CD4-positive, CD25-positive, alpha-beta regulatory T cell (primary cell): ENCODE measurements around the gene MBOAT2. TPM values are rescaled to one million over a fixed set of nuclear protein-coding genes. Genes with fewer than 3 reads are reported as not detected.
A peak's percentile ranks its signal among the peaks of the same experiment; 100 is the strongest.

Experiments
- ATAC-seq, 2 donors: fragments of 150-1000 bp; cut with Tn5 transposase; one replicate each; pipeline ENCODE4 v1.10.0; 2021; ENCODE audit warnings: low read depth in 2 of 2, moderate number of reproducible peaks in 2 of 2, moderate library complexity in 1 of 2
- DNase-seq, 3 donors: peaks; one replicate each; pipeline versions ENCODE4 v3.0.0 to v3.0.0-alpha.2; 2012 to 2022; ENCODE audit warnings: mixed read lengths in 1 of 3
- H3K27ac ChIP-seq: one replicate; pipeline ENCODE4 v1.7.0; 2013; ENCODE audit warnings: mild to moderate bottlenecking, low read length; ENCODE audit not compliant: insufficient read depth, poor library complexity, severe bottlenecking
- H3K27me3 ChIP-seq: one replicate; pipeline ENCODE4 v1.7.0; 2013; ENCODE audit warnings: low read length; ENCODE audit not compliant: control insufficient read depth, insufficient read depth
- H3K36me3 ChIP-seq: one replicate; pipeline ENCODE4 v1.7.0; 2013; ENCODE audit warnings: mild to moderate bottlenecking, low read length, moderate library complexity; ENCODE audit not compliant: control insufficient read depth, insufficient read depth
- H3K4me1 ChIP-seq: 2 replicates; pipeline ENCODE4 v1.7.0; 2013; ENCODE audit warnings: mild to moderate bottlenecking, low read length; ENCODE audit not compliant: insufficient read depth, control insufficient read depth, poor library complexity, severe bottlenecking
- H3K4me3 ChIP-seq: one replicate; pipeline ENCODE4 v1.7.0; 2013; ENCODE audit warnings: low read depth, mild to moderate bottlenecking, low read length, moderate library complexity
- H3K9me3 ChIP-seq, 2 experiments: 1 replicate in 1 of 2; 2 replicates in 1 of 2; pipeline ENCODE4 v1.7.0; 2013; ENCODE audit warnings: low read length in 2 of 2, mild to moderate bottlenecking in 1 of 2, moderate library complexity in 1 of 2; ENCODE audit not compliant: control insufficient read depth in 2 of 2
- H3K27ac Mint-ChIP-seq, 3 donors: one replicate each; pipeline ENCODE4 v1.8.0; 2020 to 2022; ENCODE audit warnings: mild to moderate bottlenecking in 3 of 3, mixed read lengths in 3 of 3, moderate library complexity in 2 of 3
- H3K27me3 Mint-ChIP-seq: one replicate; pipeline ENCODE4 v1.8.0; 2022; ENCODE audit warnings: mild to moderate bottlenecking, mixed read lengths
- H3K36me3 Mint-ChIP-seq: one replicate; pipeline ENCODE4 v1.8.0; 2020; ENCODE audit warnings: mixed read lengths
- H3K4me1 Mint-ChIP-seq, 4 donors: one replicate each; pipeline ENCODE4 v1.8.0; 2020 to 2022; ENCODE audit warnings: mixed read lengths in 4 of 4, mild to moderate bottlenecking in 1 of 4
- H3K4me3 Mint-ChIP-seq, 4 donors: one replicate each; pipeline ENCODE4 v1.8.0; 2020 to 2022; ENCODE audit warnings: mild to moderate bottlenecking in 4 of 4, mixed read lengths in 4 of 4, moderate library complexity in 3 of 4
- H3K9me3 Mint-ChIP-seq, 7 donors: one replicate each; pipeline ENCODE4 v1.8.0; 2020 to 2022; ENCODE audit warnings: mixed read lengths in 7 of 7, mild to moderate bottlenecking in 3 of 7, moderate library complexity in 2 of 7
- polyA plus RNA-seq, 4 donors: library from polyadenylated mRNA; unstranded; fragments of 300-500 nt; fragmentation: Illumina TruSeq; gene quantifications; one replicate each; pipeline ENCODE4 v1.2.3, GENCODE V29; 2021
- total RNA-seq: library from RNA; stranded (reverse); gene quantifications from one replicate; pipeline ENCODE4 v1.2.3, GENCODE V29; 2022

MBOAT2 gene
- total and polyA plus RNA-seq, 5 donors from 2014 or later: 0.19 to 2.9 (median 0.56) TPM; not detected in 2

DNA sequence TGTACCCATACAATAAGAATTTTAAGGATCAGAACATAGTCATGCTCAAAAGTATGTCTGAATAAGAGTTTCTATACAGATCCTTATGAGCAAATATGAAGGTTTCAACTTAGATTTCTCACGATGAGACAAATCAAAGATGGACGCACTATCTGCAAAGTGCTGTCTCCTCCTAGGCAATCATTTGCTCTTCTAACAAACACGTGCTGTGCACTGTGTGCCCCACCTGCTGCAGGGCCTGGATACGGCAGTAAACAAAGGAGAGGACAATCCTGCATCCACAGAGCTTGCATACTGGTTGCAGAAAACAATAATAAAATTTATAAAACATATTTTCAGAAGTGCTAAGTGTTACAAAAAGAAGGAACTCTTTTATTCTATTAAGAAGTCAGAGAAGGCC lies 126.2 kb downstream of the MBOAT2 start:
- no peaks in the 10 kb centered on the region for H3K36me3 ChIP-seq
- Mint-ChIP-seq H3K4me1 (no peaks in the 10 kb centered on the region), H3K4me3 (no peak overlapping the region), H3K27ac (no peak overlapping the region), H3K9me3 (peaks cover 0 to 5% (median 0%) of the 10 kb centered on the region in 7 donors), H3K27me3 (peaks cover 10% of the 10 kb centered on the region), H3K36me3 (no peaks in the 10 kb centered on the region)
- no peak for DNase-seq
- H3K4me3 ChIP-seq: no peak overlapping the region
- H3K4me1 ChIP-seq: no peaks in the 10 kb centered on the region
- ATAC-seq: no peak
- H3K27ac ChIP-seq: no peak overlapping the region
- peaks cover 9% of the 10 kb centered on the region for H3K27me3 ChIP-seq
- H3K9me3 ChIP-seq: no peaks in the 10 kb centered on the region

- Histone ChIP-seq H3K27me3 (peaks cover 7% of the 10 kb centered on the region), H3K9me3 (no peaks in the 10 kb centered on the region), H3K4me1 (no peaks in the 10 kb centered on the region), H3K36me3 (no peaks in the 10 kb centered on the region), H3K27ac (no peak overlapping the region), H3K4me3 (no peak overlapping the region)
- Mint-ChIP-seq H3K27ac (no peak overlapping the region), H3K4me1 (no peaks in the 10 kb centered on the region), H3K4me3 (no peak overlapping the region), H3K9me3 (peaks cover 0 to 5% (median 0%) of the 10 kb centered on the region in 7 donors), H3K27me3 (peaks cover 6% of the 10 kb centered on the region), H3K36me3 (no peaks in the 10 kb centered on the region)
- ATAC-seq (no peak), DNase-seq (no peak)
Measured at GRCh38 chr2:8876628-8877027, 126.9 kb downstream of the MBOAT2 start.

DNA sequence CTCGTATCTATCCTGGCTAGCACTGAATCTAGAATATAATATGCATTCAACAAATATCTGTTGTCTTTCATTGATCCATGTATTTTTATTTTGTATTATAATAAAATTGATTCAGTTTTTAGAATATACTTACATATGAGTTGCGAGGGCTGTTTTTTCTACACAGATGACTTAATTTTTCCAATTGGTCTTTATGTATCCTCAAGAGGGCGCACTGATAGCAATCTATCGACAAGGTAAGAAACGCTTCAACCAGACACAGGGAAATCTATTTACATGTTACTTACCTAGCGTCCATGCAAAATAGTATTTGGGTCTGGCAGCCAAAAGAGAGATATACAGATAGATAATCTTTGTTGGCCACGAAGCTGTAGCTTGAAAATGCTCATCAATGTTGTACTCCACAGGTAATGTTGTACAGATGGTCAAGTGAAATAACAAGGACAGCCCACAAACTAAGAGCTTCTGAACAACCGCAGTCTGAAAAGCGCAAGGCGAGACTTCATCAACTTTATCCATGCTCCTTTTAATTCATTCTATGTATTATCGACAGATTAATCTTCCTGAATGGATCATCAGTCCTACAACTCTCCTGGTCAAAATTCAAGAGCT lies 130.6 kb downstream of the MBOAT2 start:
- Mint-ChIP-seq H3K27me3 (peaks cover 5% of the 10 kb centered on the region), H3K9me3 (peaks cover 0 to 5% (median 0%) of the 10 kb centered on the region in 7 donors), H3K27ac (no peak overlapping the region), H3K4me3 (no peak overlapping the region), H3K4me1 (no peaks in the 10 kb centered on the region), H3K36me3 (no peaks in the 10 kb centered on the region)
- ATAC-seq (no peak), DNase-seq (peak in 1 of 3 donors; percentile 46)
- Histone ChIP-seq H3K9me3 (no peaks in the 10 kb centered on the region), H3K4me3 (no peak overlapping the region), H3K27me3 (peaks cover 5% of the 10 kb centered on the region), H3K27ac (no peak overlapping the region), H3K4me1 (no peaks in the 10 kb centered on the region), H3K36me3 (no peaks in the 10 kb centered on the region)

GRCh38 chr2:8870441-8870840 lies 133.0 kb downstream of the MBOAT2 start:
- Histone ChIP-seq H3K27me3 (peaks cover 4% of the 10 kb centered on the region), H3K36me3 (no peaks in the 10 kb centered on the region), H3K4me3 (no peak overlapping the region), H3K27ac (no peak overlapping the region), H3K4me1 (no peaks in the 10 kb centered on the region), H3K9me3 (no peaks in the 10 kb centered on the region)
- Mint-ChIP-seq H3K4me3 (no peak overlapping the region), H3K9me3 (peaks cover 0 to 2% (median 0%) of the 10 kb centered on the region in 7 donors), H3K4me1 (no peaks in the 10 kb centered on the region), H3K27me3 (peaks cover 5% of the 10 kb centered on the region), H3K36me3 (no peaks in the 10 kb centered on the region), H3K27ac (no peak overlapping the region)
- DNase-seq (no peak), ATAC-seq (no peak)

DNA sequence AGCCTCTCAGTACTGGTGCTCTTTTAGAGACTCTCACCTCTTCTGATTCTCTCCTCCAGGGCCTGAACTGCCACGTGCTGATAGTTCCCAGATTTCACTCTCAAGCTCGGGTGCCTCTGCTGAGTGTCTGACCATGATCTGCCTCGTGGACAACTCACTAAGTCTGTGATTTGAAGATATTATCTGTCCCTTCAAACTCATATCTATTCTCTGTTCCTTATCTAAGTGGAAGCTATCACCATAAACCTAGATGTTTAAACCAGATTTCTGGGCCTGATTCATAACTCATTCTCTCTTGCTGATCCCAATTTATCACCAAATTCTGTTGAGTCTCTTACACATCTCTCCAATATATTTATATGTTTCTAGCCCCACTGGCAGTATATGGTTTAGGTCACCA lies 136.1 kb downstream of the MBOAT2 start:
- no peaks in the 10 kb centered on the region for H3K36me3 Mint-ChIP-seq
- H3K9me3 ChIP-seq: no peaks in the 10 kb centered on the region
- DNase-seq: no peak
- H3K27me3 Mint-ChIP-seq: no peaks in the 10 kb centered on the region
- H3K27me3 ChIP-seq: no peaks in the 10 kb centered on the region
- no peaks in the 10 kb centered on the region for H3K36me3 ChIP-seq
- H3K9me3 Mint-ChIP-seq: peaks cover 0 to 2% (median 0%) of the 10 kb centered on the region in 7 donors
- H3K4me3 Mint-ChIP-seq: no peak overlapping the region
- ATAC-seq: no peak
- H3K4me1 ChIP-seq: no peaks in the 10 kb centered on the region
- H3K4me3 ChIP-seq: no peak overlapping the region
- no peak overlapping the region for H3K27ac ChIP-seq
- no peaks in the 10 kb centered on the region for H3K4me1 Mint-ChIP-seq
- H3K27ac Mint-ChIP-seq: no peak overlapping the region

DNA sequence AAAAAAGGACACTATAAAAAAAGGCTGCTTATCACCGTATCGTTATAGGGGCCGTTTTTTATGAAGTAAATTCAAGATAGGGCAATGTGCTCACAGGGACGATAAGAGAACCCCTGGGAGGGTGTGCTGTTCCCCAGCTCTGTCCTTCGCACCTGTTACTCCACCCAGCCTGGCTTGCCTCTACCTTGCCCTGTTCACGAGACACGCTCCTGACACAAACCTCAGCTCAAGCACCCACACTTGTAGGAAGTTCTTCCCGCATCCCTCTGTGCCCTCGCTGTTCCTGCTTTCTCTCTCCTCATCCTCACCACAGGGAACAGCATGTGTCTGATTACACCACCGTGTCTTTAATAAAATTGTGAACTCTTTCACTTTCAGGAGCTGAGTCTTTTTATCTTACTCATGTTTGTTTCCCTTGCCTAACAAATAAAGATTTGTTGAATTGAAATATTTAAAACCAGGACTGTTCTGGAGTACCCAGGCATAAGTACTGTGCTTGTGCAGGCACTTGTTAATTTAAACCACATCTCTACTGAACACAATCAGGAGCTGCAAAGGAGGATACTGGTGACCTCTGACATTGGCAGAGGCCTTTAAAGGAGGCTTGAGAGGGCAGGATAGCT lies 140.0 kb downstream of the MBOAT2 start:
- H3K4me1 Mint-ChIP-seq: no peaks in the 10 kb centered on the region
- H3K36me3 Mint-ChIP-seq: no peaks in the 10 kb centered on the region
- Histone ChIP-seq H3K27me3 (peaks cover 10% of the 10 kb centered on the region), H3K4me3 (no peak overlapping the region), H3K27ac (no peak overlapping the region), H3K4me1 (no peaks in the 10 kb centered on the region), H3K36me3 (no peaks in the 10 kb centered on the region), H3K9me3 (no peaks in the 10 kb centered on the region)
- H3K4me3 Mint-ChIP-seq: no peak overlapping the region
- no peak overlapping the region for H3K27ac Mint-ChIP-seq
- no peak for ATAC-seq
- no peak for DNase-seq
- H3K9me3 Mint-ChIP-seq: peaks cover 0 to 1% (median 0%) of the 10 kb centered on the region in 7 donors
- H3K27me3 Mint-ChIP-seq: no peaks in the 10 kb centered on the region

- Mint-ChIP-seq H3K4me1 (no peaks in the 10 kb centered on the region), H3K4me3 (no peak overlapping the region), H3K27me3 (no peaks in the 10 kb centered on the region), H3K9me3 (no peaks in the 10 kb centered on the region), H3K27ac (no peak overlapping the region), H3K36me3 (no peaks in the 10 kb centered on the region)
- Histone ChIP-seq H3K27me3 (peaks cover 10% of the 10 kb centered on the region), H3K27ac (no peak overlapping the region), H3K9me3 (no peaks in the 10 kb centered on the region), H3K4me1 (no peaks in the 10 kb centered on the region), H3K36me3 (no peaks in the 10 kb centered on the region), H3K4me3 (no peak overlapping the region)
- DNase-seq (no peak), ATAC-seq (no peak)
Measured at GRCh38 chr2:8862230-8862629, 141.3 kb downstream of the MBOAT2 start.

DNA sequence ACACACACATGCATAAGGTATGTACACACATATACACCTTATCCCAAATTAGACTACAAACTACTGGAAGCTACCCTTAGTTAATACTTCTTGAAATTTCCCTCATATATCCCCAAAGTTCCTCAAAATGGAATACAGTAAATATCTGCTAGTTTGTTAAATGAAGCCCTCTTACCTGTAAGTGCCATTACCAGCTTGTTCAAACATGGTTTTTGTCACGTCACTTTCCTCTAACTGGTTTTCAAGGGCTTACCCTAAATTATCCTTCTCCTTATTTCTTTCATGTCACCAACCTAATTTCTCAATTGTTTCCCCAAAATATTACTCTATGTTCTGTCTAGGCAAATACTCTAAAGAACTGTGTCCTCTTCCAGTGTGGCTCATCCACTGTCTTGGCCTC lies 141.7 kb downstream of the MBOAT2 start:
- Histone ChIP-seq H3K4me3 (no peak overlapping the region), H3K36me3 (no peaks in the 10 kb centered on the region), H3K27me3 (peaks cover 10% of the 10 kb centered on the region), H3K4me1 (no peaks in the 10 kb centered on the region), H3K9me3 (no peaks in the 10 kb centered on the region), H3K27ac (no peak overlapping the region)
- Mint-ChIP-seq H3K27ac (no peak overlapping the region), H3K9me3 (no peaks in the 10 kb centered on the region), H3K27me3 (no peaks in the 10 kb centered on the region), H3K36me3 (no peaks in the 10 kb centered on the region), H3K4me1 (no peaks in the 10 kb centered on the region), H3K4me3 (no peak overlapping the region)
- ATAC-seq (no peak), DNase-seq (no peak)
